OCI-LY7 (cell line): ENCODE data around the gene DLGAP5.

Source experiments
- EZH2phosphoT487 ChIP-seq: fragments of 200-600 bp; sonication (generic); IDR thresholded peaks from 2 replicates; pipeline ENCODE4 v1.6.1; 2018; ENCODE audit warnings: low read depth, borderline replicate concordance, mild to moderate bottlenecking, mixed run types, antibody characterized with exemption, low read length, moderate library complexity, mixed read lengths
- TF ChIP-seq, protein P1 (sequence below): fragments of 200-600 bp; sonication (generic); conservative IDR thresholded peaks from 2 replicates; pipeline ENCODE4 v1.5.1; 2014; ENCODE audit warnings: mild to moderate bottlenecking, antibody characterized with exemption, low read length, moderate library complexity, mixed read lengths

DNA sequence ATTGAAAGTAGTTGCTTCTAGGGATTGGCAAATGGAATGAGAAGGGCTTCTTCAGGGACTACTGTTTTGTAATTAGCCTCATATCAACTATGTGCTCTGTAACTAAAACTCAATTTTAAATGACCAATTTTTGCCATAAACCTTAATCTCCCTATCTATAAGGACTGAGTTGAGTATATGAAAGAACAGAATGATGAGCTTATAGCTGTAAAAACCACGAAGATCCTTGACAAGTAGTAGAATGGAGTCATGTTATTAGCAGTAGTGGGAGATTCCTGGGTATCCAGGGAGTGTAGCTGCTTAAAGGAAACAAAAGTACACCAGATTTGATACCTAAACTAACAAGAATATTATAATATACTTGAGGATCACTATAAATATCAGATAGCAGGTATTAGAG is 34.3 kb downstream of the DLGAP5 start:
- TF ChIP-seq, protein P1, sequence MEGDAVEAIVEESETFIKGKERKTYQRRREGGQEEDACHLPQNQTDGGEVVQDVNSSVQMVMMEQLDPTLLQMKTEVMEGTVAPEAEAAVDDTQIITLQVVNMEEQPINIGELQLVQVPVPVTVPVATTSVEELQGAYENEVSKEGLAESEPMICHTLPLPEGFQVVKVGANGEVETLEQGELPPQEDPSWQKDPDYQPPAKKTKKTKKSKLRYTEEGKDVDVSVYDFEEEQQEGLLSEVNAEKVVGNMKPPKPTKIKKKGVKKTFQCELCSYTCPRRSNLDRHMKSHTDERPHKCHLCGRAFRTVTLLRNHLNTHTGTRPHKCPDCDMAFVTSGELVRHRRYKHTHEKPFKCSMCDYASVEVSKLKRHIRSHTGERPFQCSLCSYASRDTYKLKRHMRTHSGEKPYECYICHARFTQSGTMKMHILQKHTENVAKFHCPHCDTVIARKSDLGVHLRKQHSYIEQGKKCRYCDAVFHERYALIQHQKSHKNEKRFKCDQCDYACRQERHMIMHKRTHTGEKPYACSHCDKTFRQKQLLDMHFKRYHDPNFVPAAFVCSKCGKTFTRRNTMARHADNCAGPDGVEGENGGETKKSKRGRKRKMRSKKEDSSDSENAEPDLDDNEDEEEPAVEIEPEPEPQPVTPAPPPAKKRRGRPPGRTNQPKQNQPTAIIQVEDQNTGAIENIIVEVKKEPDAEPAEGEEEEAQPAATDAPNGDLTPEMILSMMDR, result no peak
- TF ChIP-seq EZH2phosphoT487, result no peak
